Ishikawa (cell line): ENCODE data around the gene IFRD2.

Experiments
- CEBPB ChIP-seq: IDR thresholded peaks from 2 replicates; pipeline ENCODE4 v1.6.1; 2012
- CREB1 ChIP-seq: IDR thresholded peaks from 2 replicates; pipeline ENCODE4 v1.6.1; 2012; ENCODE audit warnings: low read depth
- EGR1 ChIP-seq: IDR thresholded peaks from 2 replicates; pipeline ENCODE4 v1.6.1; 2012
- EP300 ChIP-seq: IDR thresholded peaks from 2 replicates; pipeline ENCODE4 v1.6.1; 2012; ENCODE audit warnings: borderline replicate concordance
- FOXM1 ChIP-seq: IDR thresholded peaks from 2 replicates; pipeline ENCODE4 v1.6.1; 2012; ENCODE audit warnings: low read depth, borderline replicate concordance
- MAX ChIP-seq: IDR thresholded peaks from 2 replicates; pipeline ENCODE4 v1.6.1; 2012
- NFIC ChIP-seq: IDR thresholded peaks from 2 replicates; pipeline ENCODE4 v1.6.1; 2012
- RAD21 ChIP-seq: IDR thresholded peaks from 2 replicates; pipeline ENCODE4 v1.6.1; 2012; ENCODE audit warnings: low read depth
- TAF1 ChIP-seq: IDR thresholded peaks from 2 replicates; pipeline ENCODE4 v1.6.1; 2012; ENCODE audit warnings: low read depth, mild to moderate bottlenecking
- TCF12 ChIP-seq: IDR thresholded peaks from 2 replicates; pipeline ENCODE4 v1.6.1; 2012; ENCODE audit warnings: low read depth
- TEAD4 ChIP-seq: IDR thresholded peaks from 2 replicates; pipeline ENCODE4 v1.6.1; 2012
- USF1 ChIP-seq: IDR thresholded peaks from 2 replicates; pipeline ENCODE4 v1.6.1; 2012
- YY1 ChIP-seq: IDR thresholded peaks from 2 replicates; pipeline ENCODE4 v1.6.1; 2012; ENCODE audit warnings: low read depth
- ZBTB7A ChIP-seq: IDR thresholded peaks from 2 replicates; pipeline ENCODE4 v1.6.1; 2012; ENCODE audit warnings: low read depth
- TF ChIP-seq, protein P1 (sequence below): IDR thresholded peaks from 2 replicates; pipeline ENCODE4 v1.6.1; 2012; ENCODE audit warnings: low read depth, mild to moderate bottlenecking

The IFRD2 gene

DNA sequence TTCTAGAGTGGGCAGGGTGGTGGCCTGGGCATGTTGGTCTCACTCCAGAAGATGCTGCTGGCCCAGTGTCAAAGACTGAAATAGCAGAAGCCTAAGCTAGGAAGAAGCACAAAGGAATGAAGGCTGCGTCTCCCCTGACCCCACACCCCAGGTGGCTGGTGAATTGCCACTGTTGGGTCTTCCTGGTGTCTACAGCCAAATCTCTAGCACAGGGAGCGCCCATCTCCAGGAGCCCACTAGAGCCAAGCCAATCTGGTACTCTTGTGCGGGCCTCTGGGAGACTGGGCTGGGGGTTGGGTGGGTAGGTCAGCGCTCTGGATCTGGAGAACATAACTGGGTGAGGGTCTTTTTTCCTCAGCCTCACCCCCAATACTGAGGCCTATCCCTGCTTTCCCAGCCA, 34.9 kb upstream of the IFRD2 start:
- TF ChIP-seq TAF1 (no peak), EGR1 (no peak), NFIC (no peak), TCF12 (no peak), ZBTB7A (no peak), TEAD4 (no peak), CEBPB (no peak), RAD21 (no peak), FOXM1 (no peak), EP300 (no peak)
- TF ChIP-seq, protein P1, sequence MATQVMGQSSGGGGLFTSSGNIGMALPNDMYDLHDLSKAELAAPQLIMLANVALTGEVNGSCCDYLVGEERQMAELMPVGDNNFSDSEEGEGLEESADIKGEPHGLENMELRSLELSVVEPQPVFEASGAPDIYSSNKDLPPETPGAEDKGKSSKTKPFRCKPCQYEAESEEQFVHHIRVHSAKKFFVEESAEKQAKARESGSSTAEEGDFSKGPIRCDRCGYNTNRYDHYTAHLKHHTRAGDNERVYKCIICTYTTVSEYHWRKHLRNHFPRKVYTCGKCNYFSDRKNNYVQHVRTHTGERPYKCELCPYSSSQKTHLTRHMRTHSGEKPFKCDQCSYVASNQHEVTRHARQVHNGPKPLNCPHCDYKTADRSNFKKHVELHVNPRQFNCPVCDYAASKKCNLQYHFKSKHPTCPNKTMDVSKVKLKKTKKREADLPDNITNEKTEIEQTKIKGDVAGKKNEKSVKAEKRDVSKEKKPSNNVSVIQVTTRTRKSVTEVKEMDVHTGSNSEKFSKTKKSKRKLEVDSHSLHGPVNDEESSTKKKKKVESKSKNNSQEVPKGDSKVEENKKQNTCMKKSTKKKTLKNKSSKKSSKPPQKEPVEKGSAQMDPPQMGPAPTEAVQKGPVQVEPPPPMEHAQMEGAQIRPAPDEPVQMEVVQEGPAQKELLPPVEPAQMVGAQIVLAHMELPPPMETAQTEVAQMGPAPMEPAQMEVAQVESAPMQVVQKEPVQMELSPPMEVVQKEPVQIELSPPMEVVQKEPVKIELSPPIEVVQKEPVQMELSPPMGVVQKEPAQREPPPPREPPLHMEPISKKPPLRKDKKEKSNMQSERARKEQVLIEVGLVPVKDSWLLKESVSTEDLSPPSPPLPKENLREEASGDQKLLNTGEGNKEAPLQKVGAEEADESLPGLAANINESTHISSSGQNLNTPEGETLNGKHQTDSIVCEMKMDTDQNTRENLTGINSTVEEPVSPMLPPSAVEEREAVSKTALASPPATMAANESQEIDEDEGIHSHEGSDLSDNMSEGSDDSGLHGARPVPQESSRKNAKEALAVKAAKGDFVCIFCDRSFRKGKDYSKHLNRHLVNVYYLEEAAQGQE: no peak

- no peak for TF ChIP-seq TCF12
- no peak for TF ChIP-seq EP300
- TF ChIP-seq, protein P1: no peak
- no peak for TF ChIP-seq NFIC
- TF ChIP-seq ZBTB7A: no peak
Observed at GRCh38 chr3:50326182-50326541, 33.9 kb upstream of the IFRD2 start.

- TF ChIP-seq CEBPB: no peak
- TF ChIP-seq USF1: no peak
- no peak for TF ChIP-seq TEAD4
- no peak for TF ChIP-seq TAF1
- TF ChIP-seq CREB1: no peak
Observed at GRCh38 chr3:50325497-50326181, 33.4 kb upstream of the IFRD2 start.

DNA sequence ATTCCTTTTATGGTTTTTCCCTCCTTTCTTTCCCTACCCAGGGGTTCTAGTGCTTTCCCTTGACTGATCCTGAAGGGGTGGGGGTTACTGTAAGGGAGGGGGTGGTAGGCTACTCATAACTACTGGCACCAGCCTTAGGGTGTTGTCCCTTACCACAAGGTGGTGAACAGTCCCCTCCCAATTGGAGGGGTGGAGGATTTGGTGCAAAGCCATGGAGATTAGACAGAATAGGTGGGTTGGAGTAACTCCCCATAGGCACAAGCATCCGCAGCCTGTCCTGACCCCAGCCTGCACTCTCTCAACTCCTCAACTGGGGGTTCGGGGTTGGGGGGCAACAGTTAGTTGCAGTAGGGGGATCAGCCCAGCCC, 32.9 kb upstream of the IFRD2 start:
- TF ChIP-seq TAF1: no peak
- no peak for TF ChIP-seq CEBPB
- no peak for TF ChIP-seq ZBTB7A
- no peak for TF ChIP-seq EP300
- TF ChIP-seq NFIC: no peak
- TF ChIP-seq YY1: no peak
- TF ChIP-seq TCF12: no peak
- no peak for TF ChIP-seq MAX
- no peak for TF ChIP-seq EGR1
- TF ChIP-seq FOXM1: no peak
- TF ChIP-seq, protein P1: no peak
- TF ChIP-seq USF1: no peak
- TF ChIP-seq RAD21: no peak
- TF ChIP-seq CREB1: no peak
- no peak for TF ChIP-seq TEAD4

DNA sequence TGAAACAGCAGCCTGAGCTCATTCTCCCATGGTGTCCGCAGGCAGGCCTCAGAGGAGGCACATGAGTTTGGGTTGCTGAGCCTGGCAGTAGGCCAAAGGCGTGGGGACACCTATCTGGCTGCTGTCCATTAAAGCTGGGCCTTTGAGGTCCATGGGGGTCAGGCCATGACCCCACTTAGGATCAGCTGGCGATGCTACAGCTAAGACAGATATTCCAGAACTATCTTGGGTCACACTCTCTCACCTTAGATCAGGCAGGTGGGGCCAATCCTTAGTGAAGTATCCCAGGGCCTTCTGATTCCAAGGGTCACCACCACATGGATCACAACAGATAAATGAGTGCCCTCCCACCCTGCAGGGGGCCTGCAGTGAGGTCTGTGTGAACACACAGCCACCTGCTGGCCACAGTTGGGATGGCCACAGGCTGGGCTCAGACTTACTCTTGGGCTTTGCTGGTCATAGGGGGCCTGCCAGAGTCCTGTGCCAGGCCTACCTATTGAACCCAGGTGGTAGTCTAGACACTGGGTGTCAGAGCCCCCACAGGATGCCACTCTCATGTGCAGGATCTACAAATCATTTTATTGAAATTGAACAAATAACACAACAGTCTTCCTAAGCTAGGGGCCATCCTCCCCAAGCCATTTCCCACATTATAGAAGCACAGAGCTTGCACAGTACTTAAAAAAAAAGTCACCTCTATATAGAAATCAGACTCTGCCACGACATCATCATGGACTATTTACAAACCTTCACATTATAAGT, 32.3 kb upstream of the IFRD2 start:
- TF ChIP-seq, protein P1: no peak
- no peak for TF ChIP-seq TAF1
- TF ChIP-seq TCF12: no peak
- TF ChIP-seq YY1: 0 out of 2 replicates have a peak, but pooled peaks have one; percentile 15
- no peak for TF ChIP-seq ZBTB7A
- TF ChIP-seq NFIC: no peak
- TF ChIP-seq EP300: no peak
- no peak for TF ChIP-seq EGR1
- TF ChIP-seq USF1: no peak
- TF ChIP-seq TEAD4: no peak
- TF ChIP-seq CREB1: no peak
- peak; percentile 91 for TF ChIP-seq RAD21
- TF ChIP-seq CEBPB: no peak
- no peak for TF ChIP-seq FOXM1
- TF ChIP-seq MAX: no peak
